Left lobe of liver (tissue), 2 donors: Measurements from ENCODE around the gene HIRA. TPM values are rescaled to one million over a fixed set of nuclear protein-coding genes. Genes with fewer than 3 reads are reported as not detected.
A peak's percentile ranks its signal among the peaks of the same experiment; 100 is the strongest.
"Not testable (repeated sequence)": the region's sequence is repeated elsewhere in the genome, so short reads cannot be mapped to it uniquely, and the experiment has no call there.

Experiments
- ATAC-seq: fragments of 200-7000 bp; cut with Tn5 transposase; one replicate; pipeline ENCODE4 v1.9.1; 2020; ENCODE audit warnings: mild to moderate bottlenecking, moderate library complexity
- DNase-seq: peaks from one replicate; pipeline ENCODE4 v3.0.0-alpha.2; 2020; ENCODE audit warnings: low spot score
- total RNA-seq: library from RNA; stranded (reverse); gene quantifications from one replicate; pipeline ENCODE4 v1.2.1, GENCODE V29; 2021
- donor health status: DM: no; HTN: no; CAD: no; lungs with moderate emphysema.
- donor health status: DM: no; HTN: yes; CAD: no.

The HIRA gene
- total RNA-seq, 1 donor from 2014 or later: 20.2 TPM

GRCh38 chr22:19336133-19337075 is 95.1 kb downstream of the HIRA start:
- ATAC-seq: peak; percentile 70
- DNase-seq: no peak

GRCh38 chr22:19331975-19332374 is 99.6 kb downstream of the HIRA start:
- DNase-seq (no peak), ATAC-seq (no peak)

- no peak for ATAC-seq
- no peak for DNase-seq
Measured at GRCh38 chr22:19331474-19331873, 100.1 kb downstream of the HIRA start.

GRCh38 chr22:19330865-19331418 is 100.6 kb downstream of the HIRA start:
- DNase-seq (no peak), ATAC-seq (peak; percentile 24)

DNA sequence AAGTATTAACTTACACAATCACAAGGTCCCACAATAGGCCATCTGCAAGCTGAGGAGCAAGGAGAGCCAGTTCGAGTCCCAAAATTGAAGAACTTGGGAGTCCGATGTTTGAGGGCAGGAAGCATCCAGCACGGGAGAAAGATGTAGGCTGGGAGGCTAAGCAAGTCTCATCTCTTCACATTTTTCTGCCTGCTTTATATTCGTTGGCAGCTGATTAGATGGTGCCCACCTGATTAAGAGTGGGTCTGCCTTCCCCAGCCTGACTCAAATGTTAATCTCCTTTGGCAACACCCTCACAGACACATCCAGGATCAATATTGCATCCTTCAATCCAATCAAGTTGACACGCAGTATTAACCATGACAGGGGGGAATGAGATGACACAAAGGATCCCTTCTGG is 101.3 kb downstream of the HIRA start:
- DNase-seq, ATAC-seq: not testable (repeated sequence)

DNA sequence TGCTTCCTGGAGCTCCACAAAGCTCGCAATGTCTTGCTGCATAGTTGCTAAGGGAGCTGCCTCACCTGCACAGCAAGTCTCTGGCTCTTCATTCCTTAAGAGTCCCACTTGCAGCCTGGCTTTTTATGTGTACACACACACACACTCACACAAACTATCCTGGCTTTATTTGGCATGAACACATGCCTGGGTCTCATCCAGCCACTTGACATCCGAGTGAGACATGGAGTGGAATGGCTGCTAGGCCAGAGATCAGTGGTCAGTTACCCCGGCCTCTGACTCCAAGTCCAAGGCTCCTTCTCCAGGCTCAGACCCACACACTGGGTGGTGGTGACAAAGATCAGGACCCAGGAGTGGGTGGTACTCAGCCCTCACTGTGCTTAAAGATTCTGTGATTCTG is 102.1 kb downstream of the HIRA start:
- ATAC-seq: no peak

GRCh38 chr22:19325296-19325948 is 106.1 kb downstream of the HIRA start:
- no peak for DNase-seq
- ATAC-seq: no peak

More for the DNA sequence above, 102.1 kb downstream of the HIRA start:
- DNase-seq: no peak

- not testable (repeated sequence) for DNase-seq, ATAC-seq
Measured at GRCh38 chr22:19323420-19323819, 108.1 kb downstream of the HIRA start.

DNA sequence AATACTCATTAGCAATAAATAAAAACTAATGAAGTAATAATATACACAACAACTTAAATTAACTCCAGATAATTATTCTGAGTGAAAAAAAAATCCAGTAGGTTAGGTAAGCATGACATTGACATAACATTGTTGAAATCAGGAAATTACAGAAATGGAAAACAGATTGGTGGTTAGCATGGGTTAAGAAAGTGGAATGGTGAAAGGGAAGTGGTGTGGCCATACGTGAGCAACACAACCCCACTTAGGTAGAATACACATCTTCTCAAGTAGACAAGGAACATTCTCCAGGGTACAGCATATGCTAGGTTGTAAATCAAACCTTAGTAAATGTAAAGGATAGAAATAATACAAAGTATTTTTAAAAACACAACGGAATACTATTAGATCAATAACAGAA is 109.8 kb downstream of the HIRA start:
- ATAC-seq (no peak), DNase-seq (no peak)

DNA sequence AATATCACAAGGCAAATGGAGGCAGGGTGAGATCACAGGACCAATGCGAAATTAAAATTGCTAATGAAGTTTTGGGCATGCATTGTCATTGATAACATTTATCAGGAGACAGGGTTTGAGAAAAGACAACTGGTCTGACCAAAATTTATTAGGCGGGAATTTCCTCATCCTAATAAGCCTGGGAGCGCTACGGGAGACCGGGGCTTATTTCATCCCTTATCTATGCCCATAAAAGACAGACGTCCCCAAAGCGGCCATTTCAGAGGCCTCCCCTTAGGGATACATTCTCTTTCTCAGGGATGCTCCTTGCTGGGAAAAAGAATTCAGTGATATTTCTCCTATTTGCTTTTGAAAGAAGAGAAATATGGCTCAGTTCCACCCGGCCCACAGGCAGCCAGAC is 111.4 kb downstream of the HIRA start:
- not testable (repeated sequence) for DNase-seq, ATAC-seq

DNA sequence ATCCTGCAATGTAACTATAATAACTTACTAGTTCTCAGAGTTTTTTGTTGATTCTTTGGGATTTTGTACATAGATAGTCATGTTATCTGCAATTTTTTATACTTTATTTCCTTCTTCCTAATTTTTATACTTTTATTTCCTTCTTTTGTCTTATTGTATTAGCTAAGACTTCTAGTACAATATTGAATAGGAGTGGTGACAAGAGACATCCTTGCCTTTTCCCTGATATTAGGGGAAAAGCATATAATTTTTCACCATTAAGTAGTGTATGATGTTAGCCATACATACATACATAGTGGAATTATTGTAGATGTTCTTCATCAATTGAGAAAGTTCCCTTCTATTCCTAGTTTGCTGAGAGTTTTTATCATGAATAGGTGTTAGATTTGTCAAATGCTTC is 112.3 kb downstream of the HIRA start:
- ATAC-seq: no peak
- DNase-seq: no peak

- DNase-seq (no peak), ATAC-seq (no peak)
Measured at GRCh38 chr22:19317865-19318264, 113.7 kb downstream of the HIRA start.

DNA sequence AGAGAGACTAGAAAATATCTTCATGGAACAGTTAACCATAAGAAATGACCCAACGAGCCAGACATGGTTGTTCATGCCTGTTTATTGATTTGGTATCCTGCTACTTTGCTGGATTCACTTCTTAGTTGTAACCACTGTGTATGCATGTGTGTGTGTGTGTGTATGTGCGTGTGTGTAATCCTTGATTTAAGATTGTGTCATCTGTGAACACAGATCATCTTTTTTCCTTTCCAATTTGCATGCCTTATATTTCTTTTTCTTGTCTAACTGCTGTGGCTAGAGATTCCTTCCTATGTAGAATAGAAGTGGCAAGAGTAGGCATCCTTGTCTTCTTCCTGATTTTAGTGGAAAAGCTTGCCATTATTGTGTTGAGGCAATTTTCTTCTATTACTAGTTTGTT is 123.7 kb downstream of the HIRA start:
- no peak for ATAC-seq
- DNase-seq: no peak

DNA sequence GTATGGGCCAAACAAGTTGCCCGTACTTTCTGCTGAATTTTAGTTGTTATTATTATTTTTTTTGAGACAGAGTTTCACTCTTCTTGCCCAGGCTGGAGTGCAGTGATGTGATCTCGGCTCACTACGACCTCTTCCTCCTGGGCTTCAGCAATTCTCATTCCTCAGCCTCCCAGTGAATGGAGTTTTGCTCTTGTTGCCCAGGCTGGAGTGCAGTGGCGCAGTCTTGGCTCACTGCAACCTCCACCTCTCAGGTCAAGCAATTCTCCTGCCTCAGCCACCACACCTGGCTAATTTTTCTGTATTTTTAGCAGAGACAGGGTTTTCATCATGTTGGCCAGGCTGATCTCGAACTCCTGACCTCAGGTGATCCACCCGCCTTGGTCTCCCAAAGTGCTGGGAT is 125.0 kb downstream of the HIRA start:
- DNase-seq, ATAC-seq: not testable (repeated sequence)

GRCh38 chr22:19304547-19304946 is 127.0 kb downstream of the HIRA start:
- ATAC-seq (no peak), DNase-seq (no peak)

DNA sequence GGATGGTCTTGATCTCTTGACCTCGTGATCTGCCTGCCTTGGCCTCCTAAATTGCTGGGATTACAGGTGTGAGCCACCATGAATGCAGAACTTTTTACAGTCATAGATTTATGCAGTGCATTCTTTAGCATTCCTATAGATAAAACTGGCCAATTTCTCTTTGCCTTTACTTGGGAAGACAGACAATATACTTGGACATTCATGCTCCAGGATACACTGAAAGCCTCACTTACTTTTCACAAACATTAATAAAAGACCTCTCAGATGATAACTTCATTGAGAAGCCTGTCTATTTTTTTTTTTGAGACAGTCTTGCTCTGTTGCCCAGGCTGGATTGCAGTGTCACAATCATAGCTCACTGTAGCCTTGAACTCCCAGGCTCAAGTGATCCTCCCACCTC is 127.7 kb downstream of the HIRA start:
- ATAC-seq (no peak), DNase-seq (no peak)

GRCh38 chr22:19295733-19296132 is 135.8 kb downstream of the HIRA start:
- ATAC-seq: no peak

DNA sequence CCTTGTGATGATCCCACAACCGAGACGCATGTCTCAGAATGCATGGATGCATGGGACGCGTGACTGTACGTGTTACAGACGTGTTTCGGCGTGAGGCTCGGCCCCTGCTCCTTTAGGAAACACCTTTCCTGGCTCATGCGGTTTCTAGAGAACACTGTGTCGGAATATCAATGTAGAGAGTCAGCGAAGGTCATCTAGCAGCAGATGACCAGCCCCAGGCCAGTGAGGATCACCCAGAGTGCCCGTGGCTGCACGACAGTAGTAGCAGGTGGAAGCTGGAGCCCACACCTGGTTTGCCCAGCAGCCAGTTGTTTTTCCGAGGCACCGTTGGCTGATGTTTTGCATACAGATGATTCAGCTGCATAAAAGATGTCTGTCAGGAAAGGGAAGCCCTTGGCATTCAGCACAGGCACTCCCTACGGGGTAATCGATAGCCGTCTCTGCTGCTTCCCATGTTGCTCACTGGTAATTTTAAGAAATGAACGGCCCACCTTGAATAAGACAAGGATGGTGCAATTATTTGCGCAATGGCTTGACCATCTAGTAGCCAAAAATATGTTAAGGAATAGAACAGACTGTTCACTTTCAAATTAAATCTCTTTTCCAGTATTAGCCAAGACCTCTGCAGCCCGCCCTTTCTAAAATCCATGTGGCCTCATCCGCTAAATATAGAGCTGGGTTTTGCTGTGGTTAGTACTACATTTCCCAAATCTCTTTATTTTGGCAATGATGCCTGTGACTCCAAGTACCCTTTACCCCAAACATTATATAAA is 138.9 kb downstream of the HIRA start:
- ATAC-seq: peak; percentile 58
- DNase-seq: peak; percentile 61

More at GRCh38 chr22:19295733-19296132, 135.8 kb downstream of the HIRA start:
- DNase-seq: no peak

GRCh38 chr22:19291580-19292457 is 139.7 kb downstream of the HIRA start, which contains the start of gene CLTCL1:
Gene CLTCL1, minus strand, starts transcription at chr22:19291719. Its CDS starts 78 bp downstream, at chr22:19291641.
- ATAC-seq (peak; percentile 86), DNase-seq (peak; percentile 85)

- DNase-seq (peak; percentile 55), ATAC-seq (peak; percentile 46)
Measured at GRCh38 chr22:19291218-19291579, 140.3 kb downstream of the HIRA start.
